Tibial nerve (tissue), 4 donors: ENCODE results near the gene KCNH1. TPM values are rescaled to one million over a fixed set of nuclear protein-coding genes. Genes with fewer than 3 reads are reported as not detected.

Experiments
- DNase-seq, 2 donors: peaks; one replicate each; pipeline ENCODE4 v3.0.0-alpha.2; 2019; ENCODE audit warnings: low spot score in 2 of 2
- H3K27ac ChIP-seq, 4 donors: fragments of 200-600 bp; sonication (generic) in 3 of 4; one replicate each; pipeline ENCODE4 v1.5.1; 2017 to 2019; ENCODE audit warnings: mild to moderate bottlenecking in 1 of 4
- H3K27me3 ChIP-seq, 2 donors: fragments of 200-600 bp; sonication (generic) in 1 of 2; one replicate each; pipeline versions ENCODE4 v1.5.1 to v1.6.0; 2017 to 2019
- H3K36me3 ChIP-seq, 3 donors: fragments of 200-600 bp; sonication (generic); one replicate each; pipeline ENCODE4 v1.5.1; 2018 to 2019
- H3K4me1 ChIP-seq, 4 donors: fragments of 200-600 bp; sonication (generic) in 3 of 4; one replicate each; pipeline ENCODE4 v1.5.1; 2017 to 2019
- H3K4me3 ChIP-seq, 4 donors: fragments of 200-600 bp; sonication (generic) in 3 of 4; one replicate each; pipeline ENCODE4 v1.5.1; 2017 to 2019; ENCODE audit warnings: mild to moderate bottlenecking in 1 of 4, moderate library complexity in 1 of 4
- H3K9me3 ChIP-seq, 4 donors: fragments of 200-600 bp; sonication (generic) in 3 of 4; one replicate each; pipeline ENCODE4 v1.5.1; 2017 to 2019
- EP300 ChIP-seq, 2 donors: sonication (generic); formaldehyde crosslinking; IDR thresholded peaks; one replicate each; pipeline ENCODE4 v1.6.1; 2017; ENCODE audit warnings: antibody characterized with exemption in 2 of 2, mild to moderate bottlenecking in 1 of 2
- POLR2A ChIP-seq, 2 donors: fragments of 450-650 bp; IDR thresholded peaks; one replicate each; pipeline ENCODE4 v1.6.1; 2017; ENCODE audit warnings: antibody characterized with exemption in 2 of 2, mild to moderate bottlenecking in 2 of 2, moderate library complexity in 2 of 2
- WGBS, 2 donors: methylation state at CpG; one replicate each; pipeline ENCODE4 v1.1.5; 2018; 5-methylcytosine and 5-hydroxymethylcytosine counted together
- total RNA-seq, 4 donors: library from RNA; depleted of rRNA; stranded (reverse); fragments of >200 nt; gene quantifications; one replicate each; pipeline ENCODE4 v1.1.0, GENCODE V29; 2016
- TF ChIP-seq, protein P1 (sequence below), 5 experiments: fragments of 200-600 bp in 3 of 5; fragments of 450-650 bp in 2 of 5; sonication (generic) in 3 of 5; IDR thresholded peaks; one replicate each; pipeline ENCODE4 v1.5.1; 2016 to 2019; ENCODE audit warnings: antibody characterized with exemption in 5 of 5, mild to moderate bottlenecking in 3 of 5, moderate library complexity in 2 of 5

The KCNH1 gene
- total RNA-seq, 4 donors from 2014 or later, result 1.9 to 10.0 (median 3.6) TPM

DNA sequence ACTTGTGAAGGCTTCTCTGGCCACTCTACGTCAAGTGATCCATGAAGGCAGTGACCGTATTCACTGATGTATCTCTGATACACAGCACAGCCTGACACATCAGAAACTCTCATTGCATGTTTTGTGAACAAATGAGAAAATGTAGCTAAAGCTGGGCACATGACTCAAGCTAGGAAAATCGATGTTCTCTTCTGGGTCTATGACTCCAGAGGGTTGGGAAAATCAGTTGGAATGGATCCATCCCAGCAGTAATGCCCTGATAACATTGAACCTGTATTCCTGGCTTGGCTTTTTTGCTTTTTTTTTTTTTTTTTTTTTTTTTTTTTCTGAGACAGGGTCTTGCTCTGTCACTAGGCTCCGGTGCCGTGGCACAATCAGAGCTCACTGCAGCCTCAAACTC is 395.7 kb downstream of the KCNH1 start:
- TF ChIP-seq POLR2A (IDR thresholded peaks at IDR 0.05) (no peak), EP300 (IDR thresholded peaks at IDR 0.05) (no peak)
- TF ChIP-seq, protein P1, sequence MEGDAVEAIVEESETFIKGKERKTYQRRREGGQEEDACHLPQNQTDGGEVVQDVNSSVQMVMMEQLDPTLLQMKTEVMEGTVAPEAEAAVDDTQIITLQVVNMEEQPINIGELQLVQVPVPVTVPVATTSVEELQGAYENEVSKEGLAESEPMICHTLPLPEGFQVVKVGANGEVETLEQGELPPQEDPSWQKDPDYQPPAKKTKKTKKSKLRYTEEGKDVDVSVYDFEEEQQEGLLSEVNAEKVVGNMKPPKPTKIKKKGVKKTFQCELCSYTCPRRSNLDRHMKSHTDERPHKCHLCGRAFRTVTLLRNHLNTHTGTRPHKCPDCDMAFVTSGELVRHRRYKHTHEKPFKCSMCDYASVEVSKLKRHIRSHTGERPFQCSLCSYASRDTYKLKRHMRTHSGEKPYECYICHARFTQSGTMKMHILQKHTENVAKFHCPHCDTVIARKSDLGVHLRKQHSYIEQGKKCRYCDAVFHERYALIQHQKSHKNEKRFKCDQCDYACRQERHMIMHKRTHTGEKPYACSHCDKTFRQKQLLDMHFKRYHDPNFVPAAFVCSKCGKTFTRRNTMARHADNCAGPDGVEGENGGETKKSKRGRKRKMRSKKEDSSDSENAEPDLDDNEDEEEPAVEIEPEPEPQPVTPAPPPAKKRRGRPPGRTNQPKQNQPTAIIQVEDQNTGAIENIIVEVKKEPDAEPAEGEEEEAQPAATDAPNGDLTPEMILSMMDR (IDR thresholded peaks at IDR 0.05), result no peak

DNA sequence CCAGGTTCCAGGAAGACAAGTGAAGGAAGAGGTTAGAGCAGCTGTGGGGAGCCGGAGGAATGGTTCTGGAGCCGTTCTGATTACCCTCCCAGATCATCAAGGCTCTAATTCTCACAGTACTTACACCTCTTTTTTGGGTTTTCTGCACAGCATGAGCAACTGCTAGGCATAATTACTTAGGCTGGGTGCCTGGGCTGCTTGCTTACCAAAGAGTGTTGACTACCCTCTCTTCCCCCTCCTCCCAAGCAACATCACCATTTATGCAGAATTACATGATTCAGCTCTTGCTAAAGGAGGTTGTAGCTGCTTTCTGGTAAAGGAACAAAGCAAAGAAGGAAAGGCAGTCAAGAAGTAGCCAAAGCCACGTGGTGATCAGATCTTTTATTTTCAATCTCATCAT is 397.2 kb downstream of the KCNH1 start:
- no peaks in the 10 kb centered on the region for H3K36me3 ChIP-seq
- no peak overlapping the region for H3K27ac ChIP-seq
- H3K4me3 ChIP-seq, result no peak overlapping the region
- 49 to 51% methylated on average over 3 of the region's 3 CpGs for WGBS, 2 donors
- H3K9me3 ChIP-seq, result no peaks in the 10 kb centered on the region
- TF ChIP-seq, protein P1 (IDR thresholded peaks at IDR 0.05), result no peak
- TF ChIP-seq EP300 (IDR thresholded peaks at IDR 0.05) (no peak), POLR2A (IDR thresholded peaks at IDR 0.05) (no peak)
- H3K27me3 ChIP-seq, result no peaks in the 10 kb centered on the region
- no peaks in the 10 kb centered on the region for H3K4me1 ChIP-seq
- no peak for DNase-seq

More for the DNA sequence above, 395.7 kb downstream of the KCNH1 start:
- no peaks in the 10 kb centered on the region for H3K4me1 ChIP-seq
- H3K36me3 ChIP-seq, result no peaks in the 10 kb centered on the region
- DNase-seq, result no peak
- no peak overlapping the region for H3K27ac ChIP-seq
- H3K9me3 ChIP-seq, result no peaks in the 10 kb centered on the region
- no peak overlapping the region for H3K4me3 ChIP-seq
- 76 to 89% methylated on average over 5 of the region's 5 CpGs for whole genome bisulfite sequencing, 2 donors
- no peaks in the 10 kb centered on the region for H3K27me3 ChIP-seq

DNA sequence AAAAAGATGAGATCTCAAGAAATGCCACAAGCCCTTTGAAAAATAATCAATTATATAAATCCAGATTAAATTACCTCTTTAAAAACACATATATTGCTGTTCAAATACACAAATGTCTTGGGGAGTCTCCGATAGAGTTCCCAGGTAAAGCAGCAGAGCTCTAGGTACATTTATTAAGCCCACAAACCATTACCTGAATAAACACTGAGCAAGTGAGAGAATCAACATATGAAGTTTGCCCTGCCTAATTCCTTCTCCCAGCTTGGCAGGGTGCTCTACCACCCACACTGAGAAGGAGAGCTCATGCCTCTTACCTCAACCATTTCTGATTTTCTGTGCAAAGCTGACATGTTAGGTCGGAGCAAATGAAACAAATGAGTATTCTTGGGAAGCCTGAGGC is 402.4 kb downstream of the KCNH1 start:
- no peak overlapping the region for H3K27ac ChIP-seq
- DNase-seq, result no peak
- H3K9me3 ChIP-seq, result no peaks in the 10 kb centered on the region
- no peaks in the 10 kb centered on the region for H3K36me3 ChIP-seq
- no peaks in the 10 kb centered on the region for H3K27me3 ChIP-seq
- WGBS, 2 donors, result 86 to 89% methylated on average over 2 of the region's 2 CpGs
- H3K4me1 ChIP-seq, result no peaks in the 10 kb centered on the region
- no peak overlapping the region for H3K4me3 ChIP-seq
- TF ChIP-seq, protein P1 (IDR thresholded peaks at IDR 0.05), result no peak
- TF ChIP-seq EP300 (IDR thresholded peaks at IDR 0.05) (no peak), POLR2A (IDR thresholded peaks at IDR 0.05) (no peak)

DNA sequence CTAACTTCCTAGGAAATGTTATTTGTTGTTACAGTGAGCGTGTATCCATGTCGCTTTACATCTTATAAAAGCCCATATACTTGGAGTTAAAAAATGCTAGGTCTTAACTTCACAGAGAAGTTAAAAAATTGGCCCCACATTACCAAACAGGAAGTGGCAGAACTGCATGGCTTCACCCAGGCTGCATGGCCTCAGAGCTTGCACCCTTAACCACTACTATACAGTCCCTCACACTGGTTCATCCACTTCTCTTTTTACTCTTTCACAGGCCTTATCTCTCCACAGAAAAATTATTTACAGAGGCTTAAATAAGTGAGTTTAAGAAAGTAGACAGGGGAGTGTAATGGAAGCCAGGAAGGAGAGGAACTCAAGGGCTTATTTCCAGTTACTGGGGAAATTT is 402.8 kb downstream of the KCNH1 start:
- no peak for DNase-seq
- H3K36me3 ChIP-seq, result no peaks in the 10 kb centered on the region
- no peak overlapping the region for H3K27ac ChIP-seq
- H3K9me3 ChIP-seq, result no peaks in the 10 kb centered on the region
- H3K4me3 ChIP-seq, result no peak overlapping the region
- no peaks in the 10 kb centered on the region for H3K27me3 ChIP-seq
- WGBS, 2 donors, result 87 to 95% methylated on average over 2 of the region's 2 CpGs
- TF ChIP-seq EP300 (IDR thresholded peaks at IDR 0.05) (no peak), POLR2A (IDR thresholded peaks at IDR 0.05) (no peak)
- TF ChIP-seq, protein P1 (IDR thresholded peaks at IDR 0.05), result no peak
- H3K4me1 ChIP-seq, result no peaks in the 10 kb centered on the region

DNA sequence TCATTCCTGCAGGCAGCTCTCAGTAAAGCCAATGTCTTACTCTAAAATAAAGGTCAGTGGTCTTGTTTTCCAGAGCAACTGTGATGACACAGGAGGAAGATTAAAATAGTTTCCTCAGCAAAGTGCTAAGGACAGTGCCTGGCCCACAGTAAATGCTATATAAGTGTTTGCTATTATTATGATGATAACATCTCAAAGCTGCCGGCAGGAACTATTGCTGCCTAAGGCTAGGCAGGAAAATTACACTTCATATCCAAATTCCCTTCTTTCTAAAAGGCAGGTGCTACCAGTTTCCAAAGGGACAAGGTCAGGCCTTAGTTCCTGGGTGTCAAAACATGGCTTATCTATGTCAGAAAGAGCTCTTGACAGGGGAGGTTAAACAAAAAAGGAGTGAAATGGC is 403.9 kb downstream of the KCNH1 start:
- 47 to 63% methylated on average over 1 of the region's 1 CpG for WGBS, 2 donors

More for the DNA sequence above, 403.9 kb downstream of the KCNH1 start:
- H3K27me3 ChIP-seq, result no peaks in the 10 kb centered on the region
- DNase-seq, result no peak
- no peaks in the 10 kb centered on the region for H3K9me3 ChIP-seq
- no peak overlapping the region for H3K4me3 ChIP-seq
- no peak overlapping the region for H3K27ac ChIP-seq
- no peaks in the 10 kb centered on the region for H3K4me1 ChIP-seq
- no peaks in the 10 kb centered on the region for H3K36me3 ChIP-seq
- TF ChIP-seq, protein P1 (IDR thresholded peaks at IDR 0.05), result no peak
